ENCODE measurements around the gene CD200. TPM values are rescaled to one million over a fixed set of nuclear protein-coding genes. Genes with fewer than 3 reads are reported as not detected.
"Not testable (repeated sequence)": the region's sequence is repeated elsewhere in the genome, so short reads cannot be mapped to it uniquely, and the experiment has no call there.

CD200 gene
- total and polyA plus RNA-seq, 10 of the 15 experiments (the other 5 are each of a cell fraction or from before 2014, with no cell fraction given): 21.2 to 84.3 (median 33.2) TPM

DNA sequence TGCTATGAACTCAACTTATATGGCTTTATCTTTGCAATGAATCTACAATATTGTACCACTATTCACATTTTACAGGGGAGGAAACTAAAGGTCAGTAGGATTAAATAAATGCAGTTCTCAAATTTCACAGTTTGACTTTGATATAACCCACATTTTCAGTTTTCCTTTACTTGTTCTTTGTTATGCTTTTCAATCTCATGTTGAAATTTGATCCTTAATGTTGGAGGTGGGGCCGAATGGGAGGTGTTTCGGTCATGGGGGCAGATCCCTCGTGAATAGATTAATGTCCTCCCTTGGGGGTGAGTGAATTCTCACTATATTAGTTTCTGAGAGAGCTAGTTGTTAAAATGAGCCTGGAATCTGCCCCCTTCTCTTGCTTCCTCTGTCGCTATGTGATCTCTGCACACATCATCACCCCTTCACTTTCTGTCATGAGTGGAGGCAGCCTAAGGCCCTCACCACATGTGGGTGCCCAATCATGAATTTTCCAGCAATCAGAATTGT lies 44.7 kb downstream of the CD200 start (continued):
- TF ChIP-seq ZSCAN29 (IDR thresholded peaks at IDR 0.05) (no peak), DPF2 (IDR thresholded peaks at IDR 0.05) (no peak), ZNF274 (IDR thresholded peaks at IDR 0.05; ENCODE audit: insufficient read depth, insufficient read length) (no peak), FOS (IDR thresholded peaks at IDR 0.05; ENCODE audit: borderline replicate concordance, extremely low read depth, insufficient read length) (no peak), MEF2B (IDR thresholded peaks at IDR 0.05; ENCODE audit: partially characterized antibody, poor library complexity, severe bottlenecking) (peak; percentile 90), CHD2 (IDR thresholded peaks at IDR 0.05; ENCODE audit: borderline replicate concordance, low read depth, low read length) (no peak), RELA (IDR thresholded peaks at IDR 0.05; ENCODE audit: borderline replicate concordance, partially characterized antibody) (no peak), POLR2A (IDR thresholded peaks at IDR 0.05; ENCODE audit: low read depth, low read length) (no peak), JUND (IDR thresholded peaks at IDR 0.05; ENCODE audit: low read depth, low read length) (no peak), RBBP5 (conservative IDR thresholded peaks at IDR 0.05) (no peak)
- TF ChIP-seq, protein P1, sequence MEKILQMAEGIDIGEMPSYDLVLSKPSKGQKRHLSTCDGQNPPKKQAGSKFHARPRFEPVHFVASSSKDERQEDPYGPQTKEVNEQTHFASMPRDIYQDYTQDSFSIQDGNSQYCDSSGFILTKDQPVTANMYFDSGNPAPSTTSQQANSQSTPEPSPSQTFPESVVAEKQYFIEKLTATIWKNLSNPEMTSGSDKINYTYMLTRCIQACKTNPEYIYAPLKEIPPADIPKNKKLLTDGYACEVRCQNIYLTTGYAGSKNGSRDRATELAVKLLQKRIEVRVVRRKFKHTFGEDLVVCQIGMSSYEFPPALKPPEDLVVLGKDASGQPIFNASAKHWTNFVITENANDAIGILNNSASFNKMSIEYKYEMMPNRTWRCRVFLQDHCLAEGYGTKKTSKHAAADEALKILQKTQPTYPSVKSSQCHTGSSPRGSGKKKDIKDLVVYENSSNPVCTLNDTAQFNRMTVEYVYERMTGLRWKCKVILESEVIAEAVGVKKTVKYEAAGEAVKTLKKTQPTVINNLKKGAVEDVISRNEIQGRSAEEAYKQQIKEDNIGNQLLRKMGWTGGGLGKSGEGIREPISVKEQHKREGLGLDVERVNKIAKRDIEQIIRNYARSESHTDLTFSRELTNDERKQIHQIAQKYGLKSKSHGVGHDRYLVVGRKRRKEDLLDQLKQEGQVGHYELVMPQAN (conservative IDR thresholded peaks at IDR 0.05): no peak
- TF ChIP-seq, protein P2, sequence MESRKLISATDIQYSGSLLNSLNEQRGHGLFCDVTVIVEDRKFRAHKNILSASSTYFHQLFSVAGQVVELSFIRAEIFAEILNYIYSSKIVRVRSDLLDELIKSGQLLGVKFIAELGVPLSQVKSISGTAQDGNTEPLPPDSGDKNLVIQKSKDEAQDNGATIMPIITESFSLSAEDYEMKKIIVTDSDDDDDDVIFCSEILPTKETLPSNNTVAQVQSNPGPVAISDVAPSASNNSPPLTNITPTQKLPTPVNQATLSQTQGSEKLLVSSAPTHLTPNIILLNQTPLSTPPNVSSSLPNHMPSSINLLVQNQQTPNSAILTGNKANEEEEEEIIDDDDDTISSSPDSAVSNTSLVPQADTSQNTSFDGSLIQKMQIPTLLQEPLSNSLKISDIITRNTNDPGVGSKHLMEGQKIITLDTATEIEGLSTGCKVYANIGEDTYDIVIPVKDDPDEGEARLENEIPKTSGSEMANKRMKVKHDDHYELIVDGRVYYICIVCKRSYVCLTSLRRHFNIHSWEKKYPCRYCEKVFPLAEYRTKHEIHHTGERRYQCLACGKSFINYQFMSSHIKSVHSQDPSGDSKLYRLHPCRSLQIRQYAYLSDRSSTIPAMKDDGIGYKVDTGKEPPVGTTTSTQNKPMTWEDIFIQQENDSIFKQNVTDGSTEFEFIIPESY (IDR thresholded peaks at IDR 0.05): no peak
- TF ChIP-seq, protein P3, sequence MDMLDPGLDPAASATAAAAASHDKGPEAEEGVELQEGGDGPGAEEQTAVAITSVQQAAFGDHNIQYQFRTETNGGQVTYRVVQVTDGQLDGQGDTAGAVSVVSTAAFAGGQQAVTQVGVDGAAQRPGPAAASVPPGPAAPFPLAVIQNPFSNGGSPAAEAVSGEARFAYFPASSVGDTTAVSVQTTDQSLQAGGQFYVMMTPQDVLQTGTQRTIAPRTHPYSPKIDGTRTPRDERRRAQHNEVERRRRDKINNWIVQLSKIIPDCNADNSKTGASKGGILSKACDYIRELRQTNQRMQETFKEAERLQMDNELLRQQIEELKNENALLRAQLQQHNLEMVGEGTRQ (IDR thresholded peaks at IDR 0.05; ENCODE audit: borderline replicate concordance, low read depth, low read length): no peak

DNA sequence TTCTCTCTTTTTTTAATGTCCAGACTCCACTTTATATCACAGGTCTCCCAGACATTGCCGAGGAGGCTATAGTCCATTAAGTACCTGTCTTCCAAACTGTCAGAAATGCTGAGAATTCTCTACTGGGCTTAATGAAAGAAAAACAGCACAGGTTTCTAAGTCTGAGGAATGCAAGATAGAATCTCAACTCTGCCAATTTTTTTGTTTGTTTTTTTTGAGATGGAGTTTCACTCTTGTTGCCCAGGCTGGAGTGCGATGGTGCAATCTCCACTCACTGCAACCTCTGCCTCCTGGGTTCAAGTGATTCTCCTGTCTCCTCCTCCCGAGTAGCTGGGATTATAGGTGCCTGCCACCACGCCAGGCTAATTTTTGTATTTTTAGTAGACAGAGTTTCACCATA lies 45.4 kb downstream of the CD200 start:
- ChIA-PET POLR2A (interaction anchor here (1.7 kb wide), 1 partner anchor 12 kb away, joined by 4 read pairs; no protein-coding TSS in a partner anchor), SMC1A (ENCODE audit: uncharacterized antibody, unreplicated experiment) (interaction anchor here (1.8 kb wide), 2 partner anchors 12 to 44 kb away, joined by 4 to 9 read pairs; no protein-coding TSS in a partner anchor), CTCF (interaction anchor here (1.0 to 3.4 kb wide), 2 partner anchors 13 to 78 kb away, joined by 3 to 10 read pairs; no protein-coding TSS in a partner anchor), RAD21 (ENCODE audit: unreplicated experiment) (interaction anchor here (1.0 kb wide), 1 partner anchor 45 kb away, joined by 3 read pairs; the partner anchor contains the start of gene CD200)
- H3K27me3 ChIP-seq (replicated peaks in 1 of 2; ENCODE audit: control insufficient read depth in 2 of 2, insufficient read depth in 2 of 2, low read length in 1 of 2); intact Hi-C loops (cut with micrococcal nuclease; ENCODE audit: unreplicated experiment); BruUV-seq (replicated peaks); H3K4me3 ChIP-seq; H3K9ac ChIP-seq (ENCODE audit: control insufficient read depth, insufficient read depth, low read length); H3K27ac ChIP-seq (ENCODE audit: control insufficient read depth, insufficient read depth); H4K20me1 ChIP-seq (ENCODE audit: control insufficient read depth, insufficient read depth); H3K9me3 ChIP-seq (replicated peaks; ENCODE audit: control insufficient read depth, insufficient read depth, low read length); in situ Hi-C loops (cut with MboI); DNase-seq (ENCODE audit: low read depth, low spot score); H3K4me1 ChIP-seq (ENCODE audit: control insufficient read depth, insufficient read depth, low read length); H3K79me2 ChIP-seq (ENCODE audit: control insufficient read depth, insufficient read depth, low read length); ATAC-seq; H3K4me2 ChIP-seq (ENCODE audit: control insufficient read depth, insufficient read depth); H3K36me3 ChIP-seq (ENCODE audit: control insufficient read depth in 2 of 2, insufficient read depth in 2 of 2, low read length in 1 of 2); H2AFZ ChIP-seq (ENCODE audit: control insufficient read depth, low read depth, low read length); FAIRE-seq: not testable (repeated sequence)
- 71% methylated on average over 4 of the region's 4 CpGs for WGBS (ENCODE audit: insufficient coverage, insufficient replicate concordance, low lambda C conversion rate, missing lambda C conversion rate)

Measured in GM12878 (cell line).